NCI-H2081 (cell line): ENCODE results near the gene ZBTB34.

ENCODE experiments used
- DNase-seq, 2 experiments: peaks; one replicate each; lab custom pipeline; 2025; lab: John Stamatoyannopoulos, UW

ZBTB34 gene

GRCh38 chr9:126926364-126926763, 65.9 kb downstream of the ZBTB34 start:
- no peak for DNase-seq

- no peak for DNase-seq
These were observed 67.0 kb downstream of the ZBTB34 start for GRCh38 chr9:126927419-126927818.

GRCh38 chr9:126932871-126933321, 72.5 kb downstream of the ZBTB34 start:
- no peak for DNase-seq

- DNase-seq: no peak
These were observed 73.0 kb downstream of the ZBTB34 start for GRCh38 chr9:126933334-126933980.

GRCh38 chr9:126934441-126934840, 74.0 kb downstream of the ZBTB34 start:
- no peak for DNase-seq
